ENCODE results near the gene FLT4.

DNA sequence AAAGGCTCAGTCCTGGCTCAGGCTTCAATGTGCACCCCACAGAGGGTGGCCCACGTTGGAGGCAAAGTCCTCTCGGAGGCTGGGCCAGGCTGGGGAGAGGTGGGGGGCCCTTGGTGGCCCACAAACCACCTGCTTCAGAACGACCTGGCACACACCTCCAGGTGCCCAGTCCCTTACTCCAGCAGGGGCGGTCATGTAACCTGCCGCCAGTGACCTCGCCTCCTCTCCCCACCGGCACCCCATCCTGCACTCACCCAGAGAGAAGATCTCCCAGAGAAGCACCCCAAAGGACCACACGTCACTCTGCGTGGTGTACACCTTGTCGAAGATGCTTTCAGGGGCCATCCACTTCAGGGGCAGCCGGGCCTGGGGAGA is 35.6 kb downstream of the FLT4 start:
- TF ChIP-seq, protein P1, sequence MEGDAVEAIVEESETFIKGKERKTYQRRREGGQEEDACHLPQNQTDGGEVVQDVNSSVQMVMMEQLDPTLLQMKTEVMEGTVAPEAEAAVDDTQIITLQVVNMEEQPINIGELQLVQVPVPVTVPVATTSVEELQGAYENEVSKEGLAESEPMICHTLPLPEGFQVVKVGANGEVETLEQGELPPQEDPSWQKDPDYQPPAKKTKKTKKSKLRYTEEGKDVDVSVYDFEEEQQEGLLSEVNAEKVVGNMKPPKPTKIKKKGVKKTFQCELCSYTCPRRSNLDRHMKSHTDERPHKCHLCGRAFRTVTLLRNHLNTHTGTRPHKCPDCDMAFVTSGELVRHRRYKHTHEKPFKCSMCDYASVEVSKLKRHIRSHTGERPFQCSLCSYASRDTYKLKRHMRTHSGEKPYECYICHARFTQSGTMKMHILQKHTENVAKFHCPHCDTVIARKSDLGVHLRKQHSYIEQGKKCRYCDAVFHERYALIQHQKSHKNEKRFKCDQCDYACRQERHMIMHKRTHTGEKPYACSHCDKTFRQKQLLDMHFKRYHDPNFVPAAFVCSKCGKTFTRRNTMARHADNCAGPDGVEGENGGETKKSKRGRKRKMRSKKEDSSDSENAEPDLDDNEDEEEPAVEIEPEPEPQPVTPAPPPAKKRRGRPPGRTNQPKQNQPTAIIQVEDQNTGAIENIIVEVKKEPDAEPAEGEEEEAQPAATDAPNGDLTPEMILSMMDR (optimal IDR thresholded peaks at IDR 0.05 in 1 of 3, IDR thresholded peaks at IDR 0.05 in 1 of 3, conservative IDR thresholded peaks at IDR 0.05 in 1 of 3; ENCODE audit: extremely low read depth in 1 of 3, insufficient read depth in 2 of 3, low read length in 3 of 3) = no peak
- TF ChIP-seq EZH2 (IDR thresholded peaks at IDR 0.05; ENCODE audit: low read length) = no peak
